Tibial artery (tissue), 4 donors: ENCODE results near the gene SMC1B.

Experiments used
- DNase-seq, 2 donors: peaks; one replicate each; pipeline ENCODE4 v3.0.0-alpha.2; 2019
- H3K27ac ChIP-seq, 2 donors: fragments of 200-600 bp; sonication (generic) in 1 of 2; 1 replicate in 1 of 2; 2 replicates in 1 of 2; pipeline ENCODE4 v1.5.1; 2018 to 2019; ENCODE audit warnings: mild to moderate bottlenecking in 1 of 2
- H3K27me3 ChIP-seq, 2 donors: fragments of 200-600 bp; sonication (generic) in 1 of 2; one replicate each; pipeline versions ENCODE4 v1.5.1 to v1.6.0; 2016 to 2019
- H3K36me3 ChIP-seq, 3 donors: fragments of 200-600 bp; sonication (generic) in 2 of 3; one replicate each; pipeline ENCODE4 v1.5.1; 2016 to 2019; ENCODE audit warnings: mild to moderate bottlenecking in 2 of 3
- H3K4me1 ChIP-seq, 4 donors: fragments of 200-600 bp; sonication (generic) in 2 of 4; 1 replicate in 3 of 4; 2 replicates in 1 of 4; pipeline ENCODE4 v1.5.1; 2016 to 2019
- H3K4me3 ChIP-seq, 2 donors: fragments of 200-600 bp; sonication (generic) in 1 of 2; 1 replicate in 1 of 2; 2 replicates in 1 of 2; pipeline ENCODE4 v1.5.1; 2018 to 2019; ENCODE audit warnings: mild to moderate bottlenecking in 2 of 2
- H3K9me3 ChIP-seq, 3 donors: fragments of 200-600 bp; sonication (generic) in 1 of 3; one replicate each; pipeline ENCODE4 v1.5.1; 2016 to 2019
- CTCF ChIP-seq, 2 experiments: fragments of 200-600 bp in 1 of 2; fragments of 450-650 bp in 1 of 2; IDR thresholded peaks; one replicate each; pipeline ENCODE4 v1.5.1; 2017 to 2019; ENCODE audit warnings: antibody characterized with exemption in 2 of 2, mild to moderate bottlenecking in 1 of 2, moderate library complexity in 1 of 2
- intact Hi-C: fragments of 100-400 bp; cut with DNase I; formaldehyde crosslinking; loops from one replicate; pipeline ENCODE4 v1.15.0; 2023; ENCODE audit warnings: low total_unique reads

SMC1B gene

GRCh38 chr22:45338795-45339194, 74.6 kb downstream of the SMC1B start:
- Histone ChIP-seq H3K27me3 (no peaks in the 10 kb centered on the region), H3K9me3 (no peaks in the 10 kb centered on the region), H3K4me3 (no peak overlapping the region), H3K27ac (no peak overlapping the region), H3K36me3 (peaks cover 31 to 80% (median 57%) of the 10 kb centered on the region in 3 donors), H3K4me1 (peaks cover 0 to 31% (median 12%) of the 10 kb centered on the region in 4 donors)
- DNase-seq = no peak
- no peak for TF ChIP-seq CTCF (IDR thresholded peaks at IDR 0.05)
- intact Hi-C loops = no loop called here

DNA sequence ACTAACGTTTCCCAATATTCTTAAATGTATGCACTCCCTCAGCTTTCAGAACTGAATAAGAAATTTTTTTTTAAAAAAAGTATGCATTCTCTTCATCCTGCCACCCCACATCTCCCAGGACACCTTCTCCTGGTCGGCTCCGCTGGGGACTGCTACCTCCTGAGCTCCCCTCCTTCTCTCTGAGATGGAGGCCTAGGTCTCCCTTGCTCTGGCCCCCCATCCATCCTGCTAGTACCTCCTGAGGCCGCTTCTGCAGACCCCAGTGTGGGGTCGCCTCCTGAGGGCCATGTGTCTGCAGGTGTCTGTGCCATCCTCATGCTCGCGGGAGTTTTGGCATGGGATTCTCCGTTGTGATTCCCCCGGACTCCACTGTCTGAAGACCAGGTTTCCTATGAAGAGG, 75.9 kb downstream of the SMC1B start:
- no peak overlapping the region for H3K4me3 ChIP-seq
- no peak for TF ChIP-seq CTCF (IDR thresholded peaks at IDR 0.05)
- no peaks in the 10 kb centered on the region for H3K9me3 ChIP-seq
- H3K4me1 ChIP-seq = peaks cover 0 to 31% (median 12%) of the 10 kb centered on the region in 4 donors
- H3K27me3 ChIP-seq = no peaks in the 10 kb centered on the region
- DNase-seq = no peak
- intact Hi-C loops = no loop called here
- peak overlapping the region in 1 of 2 donors; percentile 27 for H3K27ac ChIP-seq
- H3K36me3 ChIP-seq = peaks cover 34 to 78% (median 62%) of the 10 kb centered on the region in 3 donors

GRCh38 chr22:45336971-45337431, 76.4 kb downstream of the SMC1B start:
- intact Hi-C loops = no loop called here
- H3K4me3 ChIP-seq = peak overlapping the region; percentile 13 to 23
- peaks cover 34 to 78% (median 62%) of the 10 kb centered on the region in 3 donors for H3K36me3 ChIP-seq
- H3K4me1 ChIP-seq = peaks cover 0 to 31% (median 12%) of the 10 kb centered on the region in 4 donors
- no peaks in the 10 kb centered on the region for H3K9me3 ChIP-seq
- TF ChIP-seq CTCF (IDR thresholded peaks at IDR 0.05) = no peak
- DNase-seq = peak; percentile 83
- H3K27me3 ChIP-seq = no peaks in the 10 kb centered on the region
- H3K27ac ChIP-seq = peak overlapping the region; percentile 27 to 66

DNA sequence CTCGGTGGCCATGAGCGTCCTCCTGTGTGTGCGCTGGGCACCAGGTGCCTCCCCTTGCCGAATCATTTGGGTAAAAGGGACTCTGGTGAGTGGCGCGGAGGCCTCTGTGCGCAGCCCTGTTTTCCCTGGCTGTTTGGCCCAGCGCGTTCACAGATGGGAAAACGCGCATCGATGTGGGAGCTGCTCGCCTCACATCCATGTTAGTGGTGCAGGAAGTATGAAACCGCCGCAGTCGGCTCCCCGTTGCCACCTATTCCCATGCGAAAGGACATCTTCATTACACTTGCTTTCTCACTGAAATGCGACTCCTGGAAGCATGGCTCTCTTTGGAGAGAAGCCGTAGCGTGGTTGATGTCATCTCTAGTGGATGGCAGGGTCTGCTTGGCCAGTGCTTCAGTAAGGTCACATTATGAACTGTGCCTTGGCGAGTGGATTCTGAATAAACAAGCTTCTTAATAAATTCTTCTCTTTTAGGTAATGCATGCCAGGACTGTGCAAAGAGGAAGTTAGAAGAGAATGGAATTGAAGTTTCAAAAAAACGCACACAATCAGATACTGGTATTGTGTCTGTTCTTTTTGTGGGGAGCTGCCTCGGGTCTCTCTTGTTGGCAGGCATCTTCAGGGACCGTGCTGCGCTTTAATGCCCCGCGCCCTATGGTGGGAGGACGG, 77.4 kb downstream of the SMC1B start:
- H3K4me3 ChIP-seq = no peak overlapping the region
- intact Hi-C loops = no loop called here
- H3K36me3 ChIP-seq = peaks cover 29 to 78% (median 62%) of the 10 kb centered on the region in 3 donors
- no peak overlapping the region for H3K27ac ChIP-seq
- TF ChIP-seq CTCF (IDR thresholded peaks at IDR 0.05) = no peak
- peaks cover 0 to 31% (median 12%) of the 10 kb centered on the region in 4 donors for H3K4me1 ChIP-seq
- no peaks in the 10 kb centered on the region for H3K27me3 ChIP-seq
- no peaks in the 10 kb centered on the region for H3K9me3 ChIP-seq
- no peak for DNase-seq

- Histone ChIP-seq H3K4me3 (no peak overlapping the region), H3K4me1 (peaks cover 0 to 31% (median 12%) of the 10 kb centered on the region in 4 donors), H3K27me3 (no peaks in the 10 kb centered on the region), H3K9me3 (no peaks in the 10 kb centered on the region), H3K36me3 (peaks cover 28 to 78% (median 62%) of the 10 kb centered on the region in 3 donors), H3K27ac (peak overlapping the region in 1 of 2 donors; percentile 16)
- no peak for TF ChIP-seq CTCF (IDR thresholded peaks at IDR 0.05)
- no peak for DNase-seq
- intact Hi-C loops = no loop called here
Observed at GRCh38 chr22:45335021-45335818, 78.2 kb downstream of the SMC1B start.
